HepG2 (cell line): ENCODE measurements around the gene NAGS. TPM values are rescaled to one million over a fixed set of nuclear protein-coding genes. Genes with fewer than 3 reads are reported as not detected.

ENCODE experiments used
- ATAC-seq: fragments of 200-7000 bp; cut with Tn5 transposase; 3 replicates; pipeline ENCODE4 v1.9.1; 2020; ENCODE audit warnings: mild to moderate bottlenecking, moderate library complexity
- BruUV-seq: library from RNA; stranded (reverse); fragments of 400-500 nt; replicated peaks from 2 replicates; lab custom pipeline; 2021; lab: Mats Ljungman, UMichigan
- CTCF ChIA-PET: fragments of 300-600 bp; formaldehyde crosslinking; extraction: SDS; loops from one replicate; lab custom pipeline; 2021; ENCODE audit warnings: low total read pairs, inconsistent platforms, low intra/inter-chr PET ratio; lab: Yijun Ruan, JAX
- POLR2A ChIA-PET: fragments of 350-600 bp; sonication (Branson Sonifier 250); formaldehyde crosslinking; loops from one replicate; lab custom pipeline; 2020; ENCODE audit warnings: antibody characterized with exemption, inconsistent platforms; lab: Yijun Ruan, JAX
- DNase-seq: peaks from one replicate; pipeline ENCODE4 v3.0.0-alpha.2; 2015; ENCODE audit warnings: low spot score
- FAIRE-seq: peaks from 3 replicates; lab custom pipeline; 2011; peaks lifted over from hg19 to GRCh38; lab: Jason Lieb, UNC
- H2AFZ ChIP-seq: one replicate; pipeline ENCODE4 v1.6.1; 2011; ENCODE audit warnings: low read length, inconsistent platforms
- H3K27ac ChIP-seq: fragments of 300-600 bp; 3 replicates; pipeline ENCODE4 v1.8.0; 2011; ENCODE audit warnings: mixed run types, mild to moderate bottlenecking, mixed read lengths, low read length, inconsistent platforms; ENCODE audit not compliant: insufficient read depth; ENCODE audit errors: extremely low read length
- H3K27me3 ChIP-seq, 2 experiments: fragments of 200-600 bp in 1 of 2; 2 replicates in 1 of 2; 3 replicates in 1 of 2; pipeline versions ENCODE4 v1.6.0 to v1.8.0; 2011; ENCODE audit warnings: low read length in 2 of 2, mild to moderate bottlenecking in 2 of 2, moderate library complexity in 2 of 2, inconsistent platforms in 1 of 2; ENCODE audit not compliant: insufficient read depth in 2 of 2, control insufficient read depth in 1 of 2
- H3K36me3 ChIP-seq, 2 experiments: fragments of 200-600 bp in 1 of 2; replicated peaks in 1 of 2; 2 replicates in 1 of 2; 3 replicates in 1 of 2; pipeline versions ENCODE4 v1.5.1 to v1.8.0; 2011; ENCODE audit warnings: low read length in 2 of 2, inconsistent platforms in 1 of 2; ENCODE audit not compliant: insufficient read depth in 2 of 2, control insufficient read depth in 1 of 2
- H3K4me1 ChIP-seq: 2 replicates; pipeline ENCODE4 v1.5.1; 2012; ENCODE audit warnings: low read length, inconsistent platforms; ENCODE audit not compliant: insufficient read depth
- H3K4me2 ChIP-seq: 2 replicates; pipeline ENCODE4 v1.6.0; 2011; ENCODE audit warnings: low read depth, low read length, inconsistent platforms
- H3K4me3 ChIP-seq, 3 experiments: fragments of 200-600 bp in 1 of 3; sonication (generic), shearing (Covaris generic) in 1 of 3; replicated peaks in 1 of 3; 2 replicates each; pipeline ENCODE4 v1.5.1; 2011 to 2016; ENCODE audit warnings: low read length in 3 of 3, inconsistent platforms in 2 of 3, low read depth in 2 of 3, mild to moderate bottlenecking in 2 of 3, control low read depth in 1 of 3, mixed read lengths in 1 of 3; ENCODE audit not compliant: insufficient read depth in 1 of 3
- H3K79me2 ChIP-seq: one replicate; pipeline ENCODE4 v1.6.1; 2011; ENCODE audit warnings: low read length, inconsistent platforms; ENCODE audit not compliant: insufficient read depth
- H3K9ac ChIP-seq: 2 replicates; pipeline ENCODE4 v1.6.0; 2011; ENCODE audit warnings: mild to moderate bottlenecking, low read depth, low read length, inconsistent platforms; ENCODE audit not compliant: insufficient read depth
- H3K9me3 ChIP-seq: 2 replicates; pipeline ENCODE4 v1.5.1; 2012; ENCODE audit warnings: mild to moderate bottlenecking, low read length
- H4K20me1 ChIP-seq: 2 replicates; pipeline ENCODE4 v1.6.0; 2011; ENCODE audit warnings: inconsistent platforms, mild to moderate bottlenecking, low read length, moderate library complexity; ENCODE audit not compliant: insufficient read depth
- EZH2 ChIP-seq: conservative IDR thresholded peaks from 2 replicates; pipeline ENCODE4 v1.6.1; 2012; ENCODE audit warnings: mild to moderate bottlenecking, low read depth, low read length, moderate library complexity
- FOXA3 ChIP-seq: IDR thresholded peaks from 2 replicates; pipeline ENCODE4 v1.6.1; 2016; ENCODE audit warnings: missing genetic modification reagents, missing compliant biosample characterization
- MTA3 ChIP-seq: sonication (generic); formaldehyde crosslinking; IDR thresholded peaks from 2 replicates; pipeline ENCODE4 v1.4.0; 2020; ENCODE audit warnings: missing genetic modification reagents
- ZFP82 ChIP-seq: sonication (generic); formaldehyde crosslinking; IDR thresholded peaks from 2 replicates; pipeline ENCODE4 v1.5.1; 2020; ENCODE audit warnings: mild to moderate bottlenecking, missing genetic modification reagents, borderline replicate concordance
- WGBS: methylation state at CpG from one replicate; pipeline ENCODE4 v1.1.6; 2017; ENCODE audit warnings: low lambda C conversion rate; 5-methylcytosine and 5-hydroxymethylcytosine counted together
- in situ Hi-C: cut with HindIII; loops from 2 replicates; pipeline ENCODE4 v1.10.0; 2017; ENCODE audit warnings: low pct_unique_long_range_greater_than_20kb; ENCODE audit not compliant: extremely low pct_ligation_motif_present
- intact Hi-C: fragments of 100-400 bp; cut with micrococcal nuclease; formaldehyde crosslinking; loops from one replicate; pipeline ENCODE4 v1.10.0; 2022; ENCODE audit not compliant: unreplicated experiment
- polyA plus RNA-seq, 8 experiments: library from polyadenylated mRNA; depleted of rRNA in 3 of 8; stranded (reverse) in 7 of 8; unstranded in 1 of 8; fragments of >200 nt; fragmentation: Illumina TruSeq in 4 of 8; extraction: Trizol in 4 of 8; gene quantifications; 2 replicates each; pipeline versions ENCODE4 v1.2.1 to v1.2.3, GENCODE V29; 2011 to 2016; ENCODE audit warnings: low read depth in 4 of 8, missing spikeins in 1 of 8, mixed read lengths in 1 of 8; ENCODE audit not compliant: insufficient read depth in 1 of 8
- total RNA-seq, 5 experiments: library from RNA; depleted of rRNA; stranded (reverse); fragments of >200 nt; fragmentation: Illumina TruSeq; extraction: Trizol; gene quantifications; 2 replicates each; pipeline ENCODE4 v1.2.3, GENCODE V29; 2016; ENCODE audit warnings: low read depth in 1 of 5
- TF ChIP-seq, protein P1 (sequence below): sonication (generic); formaldehyde crosslinking; IDR thresholded peaks from 2 replicates; pipeline ENCODE4 v1.4.0; 2020; ENCODE audit warnings: mild to moderate bottlenecking, missing genetic modification reagents
- TF ChIP-seq, protein P2 (sequence below): sonication (generic); formaldehyde crosslinking; IDR thresholded peaks from 2 replicates; pipeline ENCODE4 v1.4.0; 2020; ENCODE audit warnings: mild to moderate bottlenecking, missing genetic modification reagents

The NAGS gene
- total and polyA plus RNA-seq, 2 of the 13 experiments (the other 11 are each of a cell fraction or from before 2014, with no cell fraction given), result 4.3 to 5.1 TPM

DNA sequence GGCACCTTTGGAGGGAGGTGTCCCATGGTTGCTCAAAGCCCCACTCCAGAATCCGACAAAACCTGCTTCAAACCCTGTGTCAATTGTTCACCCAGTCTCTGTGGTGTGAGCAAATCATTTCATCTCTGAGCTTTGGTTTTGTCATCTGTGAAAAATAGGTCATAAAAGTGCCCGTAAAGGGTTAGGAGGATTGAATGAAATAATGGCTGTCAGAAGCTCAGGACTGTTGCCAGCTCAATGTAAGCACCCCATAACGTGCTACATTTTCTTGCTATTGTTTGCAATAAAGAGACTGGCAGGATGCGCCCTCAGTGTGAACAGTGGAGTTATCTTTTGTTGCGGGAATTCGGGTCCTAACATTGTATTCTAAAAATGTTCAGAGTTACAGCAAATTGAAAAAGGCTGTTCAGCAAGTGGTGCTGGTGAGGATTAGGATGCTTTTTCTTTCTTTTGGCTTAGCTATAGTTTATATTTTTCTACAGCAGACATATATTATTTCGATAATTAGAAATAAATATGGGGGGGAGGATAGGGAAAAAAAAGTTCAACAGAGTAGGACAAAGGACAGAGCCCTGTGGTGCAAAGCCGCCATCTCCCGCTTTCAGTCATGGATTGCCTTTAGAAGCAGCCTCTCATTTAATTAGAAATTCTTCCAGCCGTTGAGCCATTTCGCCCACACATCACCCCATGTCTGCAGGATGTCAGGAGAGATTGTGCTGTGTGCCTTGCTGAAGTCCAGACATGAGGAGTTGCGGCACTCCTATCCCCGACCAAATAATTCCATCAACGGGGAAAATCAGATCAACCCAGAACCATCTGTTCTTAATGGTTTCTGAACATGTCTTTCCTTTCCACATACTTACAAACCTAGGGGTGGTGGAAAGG, 29.8 kb upstream of the NAGS start:
- Histone ChIP-seq H3K27me3 (peaks cover 5 to 44% of the 10 kb centered on the region in 2 experiments; a peak in 4 of 5 replicates), H3K9me3 (no peaks in the 10 kb centered on the region), H3K4me1 (peaks cover 64% of the 10 kb centered on the region), H3K27ac (no peak overlapping the region), H3K4me2 (no peak overlapping the region), H3K36me3 (no peaks in the 10 kb centered on the region), H3K9ac (no peak overlapping the region), H3K79me2 (no peaks in the 10 kb centered on the region), H2AFZ (no peak overlapping the region), H4K20me1 (no peaks in the 10 kb centered on the region), H3K4me3 (no peak overlapping the region)
- in situ Hi-C loops (no loop called here), intact Hi-C loops (no loop called here)
- no peak for ATAC-seq
- no TSS peak for BruUV-seq
- no peak for DNase-seq
- TF ChIP-seq MTA3 (CRISPR knock-in tag) (no peak), EZH2 (0 out of 2 replicates have a peak, but pooled peaks have one; percentile 52)
- ChIA-PET CTCF (no interaction called here), POLR2A (interaction anchor here (1.3 kb wide), 1 partner anchor 9 kb away, joined by 5 read pairs; no protein-coding TSS in a partner anchor)
- FAIRE-seq, result no peak
- 36% methylated on average over 14 of the region's 14 CpGs for WGBS

DNA sequence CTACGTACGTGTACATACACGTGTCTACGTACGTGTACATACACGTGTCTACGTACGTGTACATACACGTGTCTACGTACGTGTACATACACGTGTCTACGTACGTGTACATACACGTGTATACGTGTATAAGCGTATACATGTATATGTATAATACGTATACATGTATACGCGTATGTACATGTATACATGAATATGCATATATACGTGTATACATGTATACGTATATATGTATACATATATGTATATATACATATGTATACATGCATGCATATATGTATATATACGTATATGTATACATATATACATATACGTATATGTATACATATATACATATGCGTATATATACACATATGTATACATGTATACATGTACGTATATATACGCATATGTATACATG, 28.5 kb upstream of the NAGS start:
- POLR2A ChIA-PET, result no interaction called here
- no TSS peak for BruUV-seq
- intact Hi-C loops (no loop called here), in situ Hi-C loops (no loop called here)
- CTCF ChIA-PET, result no interaction called here
- Histone ChIP-seq H3K79me2 (no peaks in the 10 kb centered on the region), H3K9me3 (no peaks in the 10 kb centered on the region), H2AFZ (no peak overlapping the region), H3K9ac (no peak overlapping the region), H3K36me3 (no peaks in the 10 kb centered on the region), H3K4me3 (no peak overlapping the region), H3K27ac (no peak overlapping the region), H3K4me2 (no peak overlapping the region), H3K4me1 (peaks cover 51% of the 10 kb centered on the region), H3K27me3 (peaks cover 5 to 51% of the 10 kb centered on the region in 2 experiments; a peak in 4 of 5 replicates), H4K20me1 (no peaks in the 10 kb centered on the region)
- FAIRE-seq (no peak), ATAC-seq (no peak), DNase-seq (no peak)
- 88% methylated on average over 27 of the region's 27 CpGs for WGBS
- TF ChIP-seq ZFP82 (CRISPR knock-in tag), result no peak
- TF ChIP-seq, protein P1, sequence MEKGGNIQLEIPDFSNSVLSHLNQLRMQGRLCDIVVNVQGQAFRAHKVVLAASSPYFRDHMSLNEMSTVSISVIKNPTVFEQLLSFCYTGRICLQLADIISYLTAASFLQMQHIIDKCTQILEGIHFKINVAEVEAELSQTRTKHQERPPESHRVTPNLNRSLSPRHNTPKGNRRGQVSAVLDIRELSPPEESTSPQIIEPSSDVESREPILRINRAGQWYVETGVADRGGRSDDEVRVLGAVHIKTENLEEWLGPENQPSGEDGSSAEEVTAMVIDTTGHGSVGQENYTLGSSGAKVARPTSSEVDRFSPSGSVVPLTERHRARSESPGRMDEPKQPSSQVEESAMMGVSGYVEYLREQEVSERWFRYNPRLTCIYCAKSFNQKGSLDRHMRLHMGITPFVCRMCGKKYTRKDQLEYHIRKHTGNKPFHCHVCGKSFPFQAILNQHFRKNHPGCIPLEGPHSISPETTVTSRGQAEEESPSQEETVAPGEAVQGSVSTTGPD (CRISPR knock-in tag), result no peak
- TF ChIP-seq, protein P2, sequence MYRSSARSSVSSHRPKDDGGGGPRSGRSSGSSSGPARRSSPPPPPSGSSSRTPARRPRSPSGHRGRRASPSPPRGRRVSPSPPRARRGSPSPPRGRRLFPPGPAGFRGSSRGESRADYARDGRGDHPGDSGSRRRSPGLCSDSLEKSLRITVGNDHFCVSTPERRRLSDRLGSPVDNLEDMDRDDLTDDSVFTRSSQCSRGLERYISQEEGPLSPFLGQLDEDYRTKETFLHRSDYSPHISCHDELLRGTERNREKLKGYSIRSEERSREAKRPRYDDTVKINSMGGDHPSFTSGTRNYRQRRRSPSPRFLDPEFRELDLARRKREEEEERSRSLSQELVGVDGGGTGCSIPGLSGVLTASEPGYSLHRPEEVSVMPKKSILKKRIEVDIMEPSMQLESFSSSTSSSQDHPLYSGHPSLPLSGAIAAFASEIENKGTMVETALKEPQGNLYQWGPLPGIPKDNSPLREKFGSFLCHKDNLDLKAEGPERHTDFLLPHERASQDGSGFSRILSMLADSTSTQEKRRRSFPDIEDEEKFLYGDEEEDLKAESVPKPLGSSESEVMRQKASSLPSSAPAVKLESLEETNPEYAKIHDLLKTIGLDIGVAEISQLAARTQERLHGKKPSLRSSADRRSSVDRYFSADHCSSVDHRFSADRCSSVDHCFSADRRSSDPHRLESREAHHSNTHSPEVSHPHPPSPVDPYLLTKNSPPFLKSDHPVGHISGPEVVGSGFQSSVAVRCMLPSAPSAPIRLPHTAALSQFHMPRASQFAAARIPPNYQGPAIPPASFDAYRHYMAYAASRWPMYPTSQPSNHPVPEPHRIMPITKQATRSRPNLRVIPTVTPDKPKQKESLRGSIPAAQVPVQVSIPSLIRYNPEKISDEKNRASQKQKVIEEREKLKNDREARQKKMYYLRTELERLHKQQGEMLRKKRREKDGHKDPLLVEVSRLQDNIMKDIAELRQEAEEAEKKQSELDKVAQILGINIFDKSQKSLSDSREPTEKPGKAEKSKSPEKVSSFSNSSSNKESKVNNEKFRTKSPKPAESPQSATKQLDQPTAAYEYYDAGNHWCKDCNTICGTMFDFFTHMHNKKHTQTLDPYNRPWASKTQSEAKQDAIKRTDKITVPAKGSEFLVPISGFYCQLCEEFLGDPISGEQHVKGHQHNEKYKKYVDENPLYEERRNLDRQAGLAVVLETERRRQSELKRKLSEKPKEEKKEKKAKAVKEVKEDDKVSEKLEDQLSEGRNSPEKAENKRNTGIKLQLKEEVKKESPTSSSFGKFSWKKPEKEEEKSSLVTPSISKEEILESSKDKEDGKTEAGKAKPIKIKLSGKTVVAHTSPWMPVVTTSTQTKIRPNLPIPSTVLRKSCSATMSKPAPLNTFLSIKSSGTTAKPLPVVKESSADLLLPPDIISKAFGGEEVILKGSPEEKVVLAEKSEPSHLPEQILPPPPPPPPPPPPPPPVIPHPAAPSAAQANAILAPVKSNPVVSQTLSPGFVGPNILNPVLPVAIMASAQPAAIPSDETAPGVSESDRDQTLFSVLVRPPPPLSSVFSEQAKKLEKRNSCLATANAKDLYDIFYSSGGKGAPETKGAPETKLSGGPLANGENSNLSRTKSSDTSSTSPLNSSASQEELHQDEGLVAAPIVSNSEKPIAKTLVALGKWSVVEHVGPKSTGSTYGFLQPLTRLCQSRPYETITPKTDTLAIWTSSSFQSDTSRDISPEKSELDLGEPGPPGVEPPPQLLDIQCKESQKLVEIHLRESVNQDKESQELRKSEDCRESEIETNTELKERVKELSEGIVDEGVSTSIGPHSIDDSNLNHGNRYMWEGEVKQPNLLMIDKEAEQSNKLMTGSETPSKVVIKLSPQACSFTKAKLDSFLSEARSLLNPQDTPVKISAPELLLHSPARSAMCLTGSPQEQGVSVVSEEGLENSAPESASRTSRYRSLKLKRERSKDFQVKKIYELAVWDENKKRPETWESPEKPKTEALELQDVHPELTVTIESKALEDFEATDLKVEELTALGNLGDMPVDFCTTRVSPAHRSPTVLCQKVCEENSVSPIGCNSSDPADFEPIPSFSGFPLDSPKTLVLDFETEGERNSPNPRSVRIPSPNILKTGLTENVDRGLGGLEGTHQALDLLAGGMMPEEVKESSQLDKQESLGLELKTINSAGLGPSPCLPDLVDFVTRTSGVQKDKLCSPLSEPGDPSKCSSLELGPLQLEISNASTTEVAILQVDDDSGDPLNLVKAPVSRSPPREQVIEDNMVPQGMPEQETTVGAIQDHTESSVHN (CRISPR knock-in tag), result no peak
- no peak for TF ChIP-seq FOXA3 (CRISPR knock-in tag)
